PC-3 (cell line): Measurements from ENCODE around the gene CALCA. TPM values are rescaled to one million over a fixed set of nuclear protein-coding genes. Genes with fewer than 3 reads are reported as not detected.

Source experiments
- ATAC-seq: fragments of 200-7000 bp; cut with Tn5 transposase; 2 replicates; pipeline ENCODE4 v1.9.1; 2020; ENCODE audit warnings: mild to moderate bottlenecking, moderate library complexity
- Bru-seq: library from RNA; stranded (reverse); fragments of 400-500 nt; gene quantifications from one replicate; lab custom pipeline; 2021; lab: Mats Ljungman, UMichigan
- BruChase-seq, 2 experiments: library from RNA; stranded (reverse); fragments of 400-500 nt; gene quantifications; one replicate each; lab custom pipeline; 2021; lab: Mats Ljungman, UMichigan
- BruUV-seq: library from RNA; stranded (reverse); fragments of 400-500 nt; replicated peaks from 2 replicates; lab custom pipeline; 2021; lab: Mats Ljungman, UMichigan
- CTCF ChIA-PET: fragments of 300-600 bp; sonication (Branson Sonifier 250); formaldehyde crosslinking; loops from one replicate; lab custom pipeline; 2022; ENCODE audit warnings: antibody characterized with exemption; lab: Charles Lee
- POLR2A ChIA-PET: fragments of 300-600 bp; sonication (Branson Sonifier 250); formaldehyde crosslinking; loops from one replicate; lab custom pipeline; 2022; ENCODE audit warnings: antibody characterized with exemption; ENCODE audit not compliant: unreplicated experiment; lab: Charles Lee
- DNase-seq: peaks from one replicate; pipeline ENCODE4 v3.0.0-alpha.2; 2015
- H2AFZ ChIP-seq: fragments of 300-600 bp; sonication (generic); 2 replicates; pipeline ENCODE4 v1.6.0; 2016; ENCODE audit warnings: antibody characterized with exemption, low read length
- H3F3A ChIP-seq: fragments of 300-600 bp; sonication (generic); one replicate; pipeline ENCODE4 v1.6.0; 2017; ENCODE audit warnings: antibody characterized with exemption, low read length, control low read depth, mild to moderate bottlenecking; ENCODE audit not compliant: unreplicated experiment
- H3K27ac ChIP-seq: fragments of 300-600 bp; sonication (generic); 2 replicates; pipeline ENCODE4 v1.5.1; 2016; ENCODE audit warnings: mild to moderate bottlenecking, low read length
- H3K27me3 ChIP-seq: fragments of 300-600 bp; sonication (generic); 2 replicates; pipeline ENCODE4 v1.6.1; 2016; ENCODE audit warnings: low read length, mixed read lengths
- H3K36me3 ChIP-seq: fragments of 300-600 bp; sonication (generic); 2 replicates; pipeline ENCODE4 v1.6.1; 2016; ENCODE audit warnings: low read depth, mixed run types, low read length, mixed read lengths
- H3K4me1 ChIP-seq: fragments of 300-600 bp; sonication (generic); 2 replicates; pipeline ENCODE4 v1.5.1; 2016; ENCODE audit warnings: low read length; ENCODE audit not compliant: insufficient read depth
- H3K4me2 ChIP-seq: fragments of 300-600 bp; sonication (generic); 2 replicates; pipeline ENCODE4 v1.6.0; 2016; ENCODE audit warnings: low read length
- H3K4me3 ChIP-seq: fragments of 300-600 bp; sonication (generic); 2 replicates; pipeline ENCODE4 v1.5.1; 2016; ENCODE audit warnings: mild to moderate bottlenecking, low read length, mixed read lengths
- H3K79me2 ChIP-seq: fragments of 300-600 bp; sonication (generic); 2 replicates; pipeline ENCODE4 v1.6.1; 2017; ENCODE audit warnings: low read length, mixed read lengths
- H3K9ac ChIP-seq: fragments of 300-600 bp; sonication (generic); 2 replicates; pipeline ENCODE4 v1.6.0; 2016; ENCODE audit warnings: mild to moderate bottlenecking, low read length
- H3K9me2 ChIP-seq: fragments of 300-600 bp; sonication (generic); replicated peaks from 2 replicates; pipeline ENCODE4 v1.6.1; 2016; ENCODE audit warnings: mixed run types, low read length, mixed read lengths
- H3K9me3 ChIP-seq: fragments of 300-600 bp; sonication (generic); 2 replicates; pipeline ENCODE4 v1.6.1; 2016; ENCODE audit warnings: low read length, mixed read lengths
- H4K20me1 ChIP-seq: fragments of 300-600 bp; sonication (generic); 2 replicates; pipeline ENCODE4 v1.6.1; 2016; ENCODE audit warnings: low read length, mixed read lengths
- CTCF ChIP-seq: fragments of 300-600 bp; sonication (generic); conservative IDR thresholded peaks from 2 replicates; pipeline ENCODE4 v1.5.1; 2017; ENCODE audit warnings: antibody characterized with exemption, low read depth, mild to moderate bottlenecking, low read length
- EZH2 ChIP-seq: fragments of 300-600 bp; sonication (generic); IDR thresholded peaks from one replicate; pipeline ENCODE4 v1.6.1; 2017; ENCODE audit warnings: antibody characterized with exemption, mild to moderate bottlenecking, low read length; ENCODE audit not compliant: unreplicated experiment
- EZH2phosphoT487 ChIP-seq: fragments of 300-600 bp; sonication (generic); IDR thresholded peaks from 2 replicates; pipeline ENCODE4 v1.6.1; 2018; ENCODE audit warnings: mild to moderate bottlenecking, antibody characterized with exemption, low read length, borderline replicate concordance
- intact Hi-C: fragments of 100-400 bp; cut with micrococcal nuclease; formaldehyde crosslinking; loops from 2 replicates; pipeline ENCODE4 v1.9.0; 2023
- long read RNA-seq: library from polyadenylated mRNA; unstranded; transcript quantifications from one replicate; pipeline ENCODE4 v2.0.0, GENCODE V29; 2021; ENCODE audit not compliant: unreplicated experiment
- total RNA-seq: library from RNA; depleted of rRNA; stranded (reverse); fragments of >200 nt; gene quantifications from 2 replicates; pipeline ENCODE4 v1.2.3, GENCODE V29; 2014; rRNA removed

CALCA gene
- total RNA-seq (not detected in 2 replicates), Bru-seq, nascent RNA (not detected), BruChase-seq, experiment 1, labeled RNA remaining after a 6-hour chase (not detected), BruChase-seq, experiment 2, labeled RNA remaining after a 2-hour chase (not detected)
- long read RNA-seq = 0 reads

GRCh38 chr11:14971865-14972580 lies at the start of gene CALCA:
TSS of gene CALCA (minus strand) at chr11:14972351. CDS start at chr11:14971192, 1,159 bp downstream.
- no TSS peak for BruUV-seq
- no peaks in the 10 kb centered on the region for H3K9me2 ChIP-seq
- H3K36me3 ChIP-seq = no peaks in the 10 kb centered on the region
- H3K4me1 ChIP-seq = no peaks in the 10 kb centered on the region
- DNase-seq (no peak), ATAC-seq (no peak)
- H4K20me1 ChIP-seq = no peaks in the 10 kb centered on the region
- CTCF ChIA-PET = no interaction called here
- intact Hi-C loops = no loop called here
- H3K79me2 ChIP-seq = no peaks in the 10 kb centered on the region
- no peak within 1 kb of the TSS for H3K4me2 ChIP-seq
- H3F3A ChIP-seq = no peaks in the 10 kb centered on the region
- H3K4me3 ChIP-seq = no peak within 1 kb of the TSS
- no peak for TF ChIP-seq EZH2
- no peak for TF ChIP-seq EZH2phosphoT487
- TF ChIP-seq CTCF = no peak
- no peak within 1 kb of the TSS for H3K9ac ChIP-seq
- POLR2A ChIA-PET = no interaction called here
- H2AFZ ChIP-seq = no peak within 1 kb of the TSS
- H3K27me3 ChIP-seq = peaks cover 37% of the 10 kb centered on the region
- no peak within 1 kb of the TSS for H3K27ac ChIP-seq
- no peaks in the 10 kb centered on the region for H3K9me3 ChIP-seq

GRCh38 chr11:15016200-15016599 lies 44.0 kb upstream of the CALCA start:
- ATAC-seq = no peak
- Histone ChIP-seq H3K27me3 (no peaks in the 10 kb centered on the region), H3K27ac (no peak overlapping the region), H3F3A (no peaks in the 10 kb centered on the region), H3K9me3 (no peaks in the 10 kb centered on the region), H4K20me1 (no peaks in the 10 kb centered on the region), H3K9ac (no peak overlapping the region), H3K4me3 (no peak overlapping the region), H3K79me2 (no peaks in the 10 kb centered on the region), H3K4me1 (no peaks in the 10 kb centered on the region), H2AFZ (no peak overlapping the region), H3K9me2 (no peaks in the 10 kb centered on the region), H3K36me3 (no peaks in the 10 kb centered on the region), H3K4me2 (no peak overlapping the region)
- TF ChIP-seq CTCF (no peak), EZH2 (no peak), EZH2phosphoT487 (no peak)
- no TSS peak for BruUV-seq
- CTCF ChIA-PET = no interaction called here
- intact Hi-C loops = no loop called here
- POLR2A ChIA-PET = no interaction called here
- no peak for DNase-seq

- Histone ChIP-seq H3K36me3 (no peaks in the 10 kb centered on the region), H3K9me2 (no peaks in the 10 kb centered on the region), H3K27ac (no peak overlapping the region), H3K9me3 (no peaks in the 10 kb centered on the region), H3K27me3 (no peaks in the 10 kb centered on the region), H2AFZ (no peak overlapping the region), H3K4me2 (no peak overlapping the region), H4K20me1 (no peaks in the 10 kb centered on the region), H3K79me2 (no peaks in the 10 kb centered on the region), H3K4me1 (no peaks in the 10 kb centered on the region), H3K9ac (no peak overlapping the region), H3K4me3 (no peak overlapping the region), H3F3A (no peaks in the 10 kb centered on the region)
- CTCF ChIA-PET = no interaction called here
- no TSS peak for BruUV-seq
- TF ChIP-seq CTCF (no peak), EZH2phosphoT487 (no peak), EZH2 (no peak)
- no peak for DNase-seq
- ATAC-seq = no peak
- POLR2A ChIA-PET = no interaction called here
- intact Hi-C loops = no loop called here
Observed at GRCh38 chr11:15011776-15012345, 39.7 kb upstream of the CALCA start.
